ENCODE data around the gene TENT5C. TPM values are rescaled to one million over a fixed set of nuclear protein-coding genes. Genes with fewer than 3 reads are reported as not detected.

TENT5C gene
- total RNA-seq, 3 donors from 2014 or later = 16.5 to 37.4 (median 32.1) TPM

DNA sequence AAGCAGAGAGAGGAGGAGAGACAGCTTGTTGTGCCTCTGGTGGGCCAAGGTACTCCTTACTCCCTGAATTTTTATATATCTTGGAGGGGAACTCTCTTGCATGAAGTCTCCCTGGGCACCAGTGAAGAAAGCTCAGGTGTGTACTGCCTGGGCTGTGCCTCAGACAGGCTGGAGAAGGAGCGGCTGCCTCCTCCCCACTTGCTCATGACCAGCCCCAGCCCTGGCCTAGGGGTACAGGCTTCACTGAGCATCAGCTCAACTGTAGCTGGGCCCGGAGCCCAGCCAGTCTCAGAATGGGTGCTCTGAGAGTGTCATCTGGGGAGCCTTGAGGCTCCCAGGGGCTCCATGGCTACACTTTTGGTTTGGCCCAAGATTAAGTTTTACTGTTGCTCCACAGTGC is 44.8 kb upstream of the TENT5C start:
- Histone ChIP-seq H3K4me1 (ENCODE audit: low read depth) (peaks cover 20% of the 10 kb centered on the region), H3K9me3 (no peaks in the 10 kb centered on the region), H3K36me3 (ENCODE audit: low read depth) (no peaks in the 10 kb centered on the region), H3K4me3 (no peak overlapping the region)
- TF ChIP-seq, protein P1, sequence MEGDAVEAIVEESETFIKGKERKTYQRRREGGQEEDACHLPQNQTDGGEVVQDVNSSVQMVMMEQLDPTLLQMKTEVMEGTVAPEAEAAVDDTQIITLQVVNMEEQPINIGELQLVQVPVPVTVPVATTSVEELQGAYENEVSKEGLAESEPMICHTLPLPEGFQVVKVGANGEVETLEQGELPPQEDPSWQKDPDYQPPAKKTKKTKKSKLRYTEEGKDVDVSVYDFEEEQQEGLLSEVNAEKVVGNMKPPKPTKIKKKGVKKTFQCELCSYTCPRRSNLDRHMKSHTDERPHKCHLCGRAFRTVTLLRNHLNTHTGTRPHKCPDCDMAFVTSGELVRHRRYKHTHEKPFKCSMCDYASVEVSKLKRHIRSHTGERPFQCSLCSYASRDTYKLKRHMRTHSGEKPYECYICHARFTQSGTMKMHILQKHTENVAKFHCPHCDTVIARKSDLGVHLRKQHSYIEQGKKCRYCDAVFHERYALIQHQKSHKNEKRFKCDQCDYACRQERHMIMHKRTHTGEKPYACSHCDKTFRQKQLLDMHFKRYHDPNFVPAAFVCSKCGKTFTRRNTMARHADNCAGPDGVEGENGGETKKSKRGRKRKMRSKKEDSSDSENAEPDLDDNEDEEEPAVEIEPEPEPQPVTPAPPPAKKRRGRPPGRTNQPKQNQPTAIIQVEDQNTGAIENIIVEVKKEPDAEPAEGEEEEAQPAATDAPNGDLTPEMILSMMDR (IDR thresholded peaks at IDR 0.05) = no peak
- no peak for ATAC-seq
- DNase-seq = no peak
- intact Hi-C loops (cut with DNase I, micrococcal nuclease) = no loop called here

DNA sequence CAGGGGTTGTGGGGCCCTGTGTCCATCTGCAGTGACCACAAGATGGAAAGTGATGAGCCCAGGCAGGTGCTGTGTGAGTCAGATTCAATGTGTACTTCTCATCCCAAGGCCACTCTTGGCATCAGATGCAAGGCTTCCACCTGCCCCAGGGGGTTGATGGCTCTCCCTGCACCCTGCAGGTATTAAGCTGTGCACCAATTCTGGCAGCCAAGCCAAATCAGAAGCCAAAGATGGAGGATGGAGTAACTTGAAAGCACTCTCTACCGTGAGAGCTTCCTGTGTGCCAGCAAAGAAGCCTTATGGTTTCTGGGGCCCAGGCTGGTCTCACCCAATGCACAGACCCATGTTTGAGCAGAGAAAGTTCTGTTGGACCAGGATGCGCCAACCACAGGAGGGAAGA is 44.3 kb upstream of the TENT5C start:
- intact Hi-C loops (cut with DNase I, micrococcal nuclease) = no loop called here
- no peaks in the 10 kb centered on the region for H3K36me3 ChIP-seq (ENCODE audit: low read depth)
- H3K4me3 ChIP-seq = no peak overlapping the region
- H3K9me3 ChIP-seq = no peaks in the 10 kb centered on the region
- no peak for ATAC-seq
- no peak for DNase-seq
- H3K4me1 ChIP-seq (ENCODE audit: low read depth) = peaks cover 20% of the 10 kb centered on the region
- TF ChIP-seq, protein P1 (IDR thresholded peaks at IDR 0.05) = no peak

DNA sequence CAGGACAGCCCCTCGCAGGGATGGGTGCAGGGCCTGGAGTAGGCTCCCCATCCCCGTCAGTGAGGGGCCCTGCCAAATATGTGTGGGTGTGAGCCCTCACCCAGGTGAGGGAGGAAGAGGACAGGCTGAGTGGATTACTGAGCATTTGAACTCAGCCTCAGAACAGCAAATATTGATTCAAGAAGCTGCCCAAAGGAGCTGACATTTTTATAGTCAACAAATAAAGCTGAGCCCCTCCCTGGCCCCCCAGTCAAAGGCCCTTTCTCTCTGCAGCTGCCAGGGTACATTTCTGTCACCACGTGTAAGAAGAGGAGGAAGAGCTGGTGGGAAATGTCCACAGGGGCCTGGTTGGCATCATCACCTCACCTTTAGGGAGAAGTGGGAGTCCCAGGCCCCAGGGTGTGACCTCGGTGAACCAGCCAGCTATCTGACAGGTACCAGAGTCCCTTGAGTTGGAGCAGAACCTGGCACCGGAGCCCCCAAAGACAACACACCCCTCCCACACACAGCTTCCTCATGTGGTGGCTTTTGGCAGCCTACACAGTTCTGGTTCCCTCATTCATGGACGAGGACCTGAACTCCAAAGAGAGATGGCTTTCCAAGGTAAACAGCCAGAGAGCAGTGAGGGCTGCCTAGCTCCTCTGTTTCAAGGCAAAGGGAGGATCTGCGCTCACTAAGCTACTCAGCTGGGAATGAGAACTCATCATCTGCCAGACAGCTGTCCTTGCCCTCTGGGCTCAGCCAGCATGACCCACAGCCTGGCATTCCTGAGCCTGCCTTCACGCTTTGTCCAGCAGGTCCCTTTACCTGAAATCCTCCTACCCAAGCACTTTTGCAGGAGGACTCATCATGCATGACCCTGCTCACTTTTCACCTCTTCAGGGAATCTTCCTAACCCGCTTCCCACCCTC is 43.0 kb upstream of the TENT5C start:
- peak in 2 of 3 donors; percentile 56 to 63 for DNase-seq
- H3K4me3 ChIP-seq = no peak overlapping the region
- H3K9me3 ChIP-seq = no peaks in the 10 kb centered on the region
- no peaks in the 10 kb centered on the region for H3K36me3 ChIP-seq (ENCODE audit: low read depth)
- H3K4me1 ChIP-seq (ENCODE audit: low read depth) = peaks cover 20% of the 10 kb centered on the region
- intact Hi-C loops (cut with DNase I, micrococcal nuclease) = no loop called here
- peak; percentile 85 for ATAC-seq
- TF ChIP-seq, protein P1 (IDR thresholded peaks at IDR 0.05) = no peak

DNA sequence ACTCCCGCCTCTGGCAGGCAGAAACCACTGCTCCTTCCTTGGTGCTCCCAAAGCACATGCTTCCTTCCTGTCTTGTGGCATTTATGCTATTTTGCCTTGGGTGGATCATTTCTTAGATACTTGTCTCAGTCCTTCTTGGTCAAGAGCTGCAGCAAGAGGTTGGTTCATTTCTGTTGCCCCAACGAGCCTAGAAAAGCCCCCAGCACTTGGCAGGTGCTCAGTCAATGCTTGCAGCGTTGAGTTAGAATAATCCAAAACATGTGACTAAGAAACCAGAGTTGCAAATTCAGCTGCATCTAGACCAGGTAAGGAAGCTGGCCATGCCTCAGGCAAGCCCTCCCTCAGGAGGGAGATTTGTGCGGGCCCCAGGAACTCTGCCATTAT is 42.4 kb upstream of the TENT5C start:
- TF ChIP-seq, protein P1 (IDR thresholded peaks at IDR 0.05) = no peak
- no peak for DNase-seq

DNA sequence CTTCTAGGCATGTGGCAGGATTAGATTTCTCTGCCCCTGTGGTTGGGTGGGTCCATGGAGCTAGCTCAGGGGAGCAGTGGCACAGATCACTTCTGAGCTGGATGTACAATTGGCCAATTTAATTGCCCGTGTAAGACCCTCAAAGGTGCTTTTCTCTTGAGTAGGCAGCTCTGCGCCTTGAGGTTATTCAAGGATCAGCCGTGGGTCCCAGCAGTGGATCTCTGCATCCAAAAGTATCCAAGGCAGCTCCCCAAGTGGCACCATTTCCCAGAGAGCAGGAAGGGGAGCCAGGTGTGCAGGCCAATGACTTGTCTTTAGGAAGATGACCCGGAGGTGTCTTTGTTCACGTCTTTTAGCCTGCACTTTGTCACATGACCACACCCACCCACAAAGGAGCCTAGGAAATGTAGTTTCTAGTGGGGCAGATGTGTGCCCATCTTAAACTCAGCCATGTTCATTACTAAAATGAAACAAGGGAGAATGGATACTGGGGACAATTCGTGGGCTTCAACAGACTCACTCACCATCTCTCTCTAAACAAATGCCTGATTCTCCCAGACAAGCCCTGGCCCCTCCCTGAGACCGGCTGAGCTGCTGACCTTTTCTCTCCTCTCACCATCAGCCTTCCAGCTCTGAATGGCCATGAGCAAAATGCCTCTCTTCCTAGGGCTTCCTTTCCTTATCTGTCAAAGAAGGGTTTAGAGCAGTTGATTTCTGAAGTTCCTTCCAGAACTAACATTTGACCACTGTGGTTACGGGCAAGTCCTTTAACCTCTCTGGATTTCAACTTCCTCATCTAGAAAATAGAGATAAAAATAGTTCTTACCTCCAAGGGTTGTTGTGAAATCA is 41.4 kb upstream of the TENT5C start:
- Histone ChIP-seq H3K4me3 (no peak overlapping the region), H3K9me3 (no peaks in the 10 kb centered on the region), H3K36me3 (ENCODE audit: low read depth) (no peaks in the 10 kb centered on the region), H3K4me1 (ENCODE audit: low read depth) (peaks cover 20% of the 10 kb centered on the region)
- DNase-seq (no peak), ATAC-seq (no peak)
- TF ChIP-seq, protein P1 (IDR thresholded peaks at IDR 0.05) = no peak
- intact Hi-C loops (cut with DNase I, micrococcal nuclease) = no loop called here

More for the DNA sequence above, 42.4 kb upstream of the TENT5C start:
- intact Hi-C loops (cut with DNase I, micrococcal nuclease) = no loop called here
- peaks cover 20% of the 10 kb centered on the region for H3K4me1 ChIP-seq (ENCODE audit: low read depth)
- H3K4me3 ChIP-seq = no peak overlapping the region
- no peaks in the 10 kb centered on the region for H3K9me3 ChIP-seq
- no peaks in the 10 kb centered on the region for H3K36me3 ChIP-seq (ENCODE audit: low read depth)
- no peak for ATAC-seq

Data from mucosa of descending colon (tissue), 3 donors.